IPS-18c (cell line): ENCODE measurements around the gene AKAP13.

Source experiments
- H3K4me3 ChIP-seq: 2 replicates; pipeline ENCODE4 v1.7.0; 2013; ENCODE audit warnings: low read depth, mild to moderate bottlenecking, low read length, moderate library complexity; ENCODE audit not compliant: insufficient read depth
- H3K9me3 ChIP-seq: one replicate; pipeline ENCODE4 v1.6.1; 2013; ENCODE audit warnings: mild to moderate bottlenecking, low read length, moderate library complexity; ENCODE audit not compliant: control insufficient read depth, insufficient read depth

Gene AKAP13

DNA sequence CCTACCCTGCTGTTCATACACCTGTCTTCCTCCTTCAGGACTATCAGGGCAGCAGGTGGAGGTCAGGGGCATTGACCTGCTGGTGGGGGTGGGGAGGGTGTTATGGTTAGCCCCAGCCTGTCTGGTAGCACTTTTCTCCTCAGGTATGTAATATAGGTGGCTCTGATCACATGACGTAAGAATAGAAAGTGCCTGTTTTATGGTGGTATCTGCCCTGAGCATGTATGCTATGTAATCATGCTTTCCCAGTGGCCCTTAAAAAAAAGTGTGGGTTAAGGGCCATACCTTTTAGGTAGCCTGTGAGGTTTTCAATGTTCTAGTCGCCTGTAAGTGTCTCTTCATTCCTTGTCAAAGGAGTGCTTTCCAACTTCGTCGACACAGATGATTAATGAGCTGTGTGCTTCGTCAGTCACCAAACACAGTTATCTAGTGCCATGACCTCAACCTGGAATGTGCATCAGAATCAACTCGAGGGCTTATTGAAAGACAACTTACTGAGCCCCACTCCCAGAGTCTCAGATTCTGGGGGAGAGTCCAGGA is 328.1 kb downstream of the AKAP13 start:
- Histone ChIP-seq H3K9me3 (no peaks in the 10 kb centered on the region), H3K4me3 (no peak overlapping the region)

DNA sequence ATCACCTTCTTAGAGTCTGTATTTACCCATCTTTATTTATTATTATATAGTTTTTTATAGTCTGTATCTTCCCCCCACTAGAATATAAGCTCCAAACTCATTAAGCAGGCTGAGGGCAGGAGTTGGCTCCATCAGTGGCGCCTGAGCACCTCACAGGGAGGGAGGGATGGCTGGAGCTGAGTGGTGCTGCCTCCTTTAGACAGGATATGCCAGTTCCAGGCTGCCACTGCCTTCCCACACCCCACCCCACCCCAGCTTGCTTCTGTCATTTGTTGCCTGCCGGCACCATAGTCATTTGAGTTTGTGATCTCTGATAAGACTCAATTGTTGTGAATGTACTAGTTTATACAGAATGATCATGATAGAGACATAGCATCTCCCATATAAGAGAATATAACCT is 328.8 kb downstream of the AKAP13 start:
- H3K4me3 ChIP-seq: no peak overlapping the region
- no peaks in the 10 kb centered on the region for H3K9me3 ChIP-seq

GRCh38 chr15:85710340-85710842 is 330.0 kb downstream of the AKAP13 start:
- no peaks in the 10 kb centered on the region for H3K9me3 ChIP-seq

DNA sequence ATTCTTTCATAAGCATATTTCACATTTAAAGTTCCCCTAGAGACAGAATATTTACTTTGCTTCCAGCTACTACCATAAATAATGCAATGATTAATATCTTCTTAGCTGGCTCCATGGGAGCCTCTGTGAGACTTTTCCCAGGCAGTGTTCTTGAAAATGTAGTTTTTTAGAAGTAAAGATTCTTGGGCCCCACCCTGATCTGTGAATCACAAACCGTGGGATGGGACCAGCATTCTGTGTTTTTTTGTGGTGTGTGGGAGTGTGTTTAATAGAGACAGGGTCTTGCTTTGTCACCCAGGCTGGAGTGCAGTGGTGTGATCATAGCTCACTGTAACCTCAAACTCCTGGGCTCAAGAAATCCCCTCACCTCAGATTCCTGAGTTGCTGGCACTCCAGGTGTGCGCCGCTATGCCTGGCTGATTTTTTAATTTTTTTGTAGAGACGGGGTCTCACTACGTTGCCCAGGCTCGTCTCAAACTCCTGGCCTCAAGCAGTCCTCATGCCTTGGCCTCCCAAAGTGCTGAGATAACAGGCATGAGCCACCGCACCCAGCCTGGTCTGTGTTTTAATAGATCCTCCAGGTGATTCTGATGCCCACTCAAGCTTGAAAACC is 331.3 kb downstream of the AKAP13 start:
- no peaks in the 10 kb centered on the region for H3K9me3 ChIP-seq

More at GRCh38 chr15:85710340-85710842, 330.0 kb downstream of the AKAP13 start:
- no peak overlapping the region for H3K4me3 ChIP-seq

GRCh38 chr15:85716261-85716660 is 335.9 kb downstream of the AKAP13 start:
- no peak overlapping the region for H3K4me3 ChIP-seq
- no peaks in the 10 kb centered on the region for H3K9me3 ChIP-seq

More for the DNA sequence above, 331.3 kb downstream of the AKAP13 start:
- H3K4me3 ChIP-seq: no peak overlapping the region

DNA sequence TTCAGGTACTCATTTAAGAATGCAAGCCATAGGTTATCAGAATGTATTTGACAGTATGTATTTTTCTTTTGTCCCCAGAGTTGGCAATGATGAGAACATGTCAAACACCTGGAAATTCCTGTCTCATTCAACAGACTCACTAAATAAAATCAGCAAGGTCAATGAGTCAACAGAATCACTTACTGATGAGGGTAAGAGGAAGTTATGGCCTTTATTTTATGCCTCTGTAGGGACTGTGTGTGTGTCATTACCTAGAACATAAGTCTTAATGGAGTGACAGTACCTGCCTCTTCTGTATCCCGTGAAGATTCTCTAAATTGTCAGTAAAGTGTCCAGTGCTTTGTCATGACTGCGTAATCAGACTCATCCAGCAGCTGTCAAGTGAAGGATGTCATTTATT is 336.8 kb downstream of the AKAP13 start:
- no peak overlapping the region for H3K4me3 ChIP-seq
- no peaks in the 10 kb centered on the region for H3K9me3 ChIP-seq

DNA sequence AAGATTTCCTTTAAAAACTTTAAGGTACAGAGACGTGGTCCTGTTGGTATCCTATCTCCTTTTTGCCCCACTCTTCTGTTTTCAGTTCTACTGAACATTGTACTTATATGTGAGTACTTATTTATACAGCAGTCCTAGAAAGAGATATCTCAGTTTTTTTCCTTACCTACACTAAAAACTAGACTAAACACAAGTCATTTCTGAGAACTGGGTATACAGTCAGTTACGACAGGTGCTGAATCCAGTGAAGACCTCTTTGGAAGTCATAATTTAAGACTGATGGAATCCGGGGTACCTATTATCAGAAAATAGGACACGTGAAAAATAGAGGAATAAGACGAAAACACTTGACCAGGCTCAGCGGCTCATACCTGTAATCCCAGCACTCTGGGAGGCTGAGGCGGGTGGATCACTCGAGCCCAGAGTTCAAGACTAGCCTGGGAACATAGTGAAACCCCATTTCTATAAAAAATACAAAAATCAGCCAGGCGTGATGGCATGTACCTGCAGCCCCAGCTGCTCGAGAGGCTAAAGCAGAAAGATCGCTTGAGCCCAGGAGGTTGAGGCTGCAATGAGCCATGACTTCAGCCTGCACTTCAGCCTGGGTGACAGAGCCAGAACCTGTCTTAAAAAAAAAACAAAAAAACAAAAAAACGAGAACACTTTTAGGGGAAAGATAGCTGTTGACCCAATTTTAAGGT is 338.0 kb downstream of the AKAP13 start:
- no peaks in the 10 kb centered on the region for H3K9me3 ChIP-seq

DNA sequence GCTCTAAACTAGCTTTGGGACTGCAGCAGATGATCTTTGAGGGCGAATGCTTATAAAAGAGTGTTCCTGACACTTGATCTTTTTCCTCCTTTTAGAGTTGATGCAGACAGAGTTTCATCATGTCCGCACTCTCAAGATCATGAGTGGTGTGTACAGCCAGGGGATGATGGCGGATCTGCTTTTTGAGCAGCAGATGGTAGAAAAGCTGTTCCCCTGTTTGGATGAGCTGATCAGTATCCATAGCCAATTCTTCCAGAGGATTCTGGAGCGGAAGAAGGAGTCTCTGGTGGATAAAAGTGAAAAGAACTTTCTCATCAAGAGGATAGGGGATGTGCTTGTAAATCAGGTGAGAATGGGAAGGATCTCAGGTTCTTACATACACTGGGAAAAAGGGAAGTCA is 338.6 kb downstream of the AKAP13 start:
- no peaks in the 10 kb centered on the region for H3K9me3 ChIP-seq
- no peak overlapping the region for H3K4me3 ChIP-seq

More for the DNA sequence above, 338.0 kb downstream of the AKAP13 start:
- no peak overlapping the region for H3K4me3 ChIP-seq

DNA sequence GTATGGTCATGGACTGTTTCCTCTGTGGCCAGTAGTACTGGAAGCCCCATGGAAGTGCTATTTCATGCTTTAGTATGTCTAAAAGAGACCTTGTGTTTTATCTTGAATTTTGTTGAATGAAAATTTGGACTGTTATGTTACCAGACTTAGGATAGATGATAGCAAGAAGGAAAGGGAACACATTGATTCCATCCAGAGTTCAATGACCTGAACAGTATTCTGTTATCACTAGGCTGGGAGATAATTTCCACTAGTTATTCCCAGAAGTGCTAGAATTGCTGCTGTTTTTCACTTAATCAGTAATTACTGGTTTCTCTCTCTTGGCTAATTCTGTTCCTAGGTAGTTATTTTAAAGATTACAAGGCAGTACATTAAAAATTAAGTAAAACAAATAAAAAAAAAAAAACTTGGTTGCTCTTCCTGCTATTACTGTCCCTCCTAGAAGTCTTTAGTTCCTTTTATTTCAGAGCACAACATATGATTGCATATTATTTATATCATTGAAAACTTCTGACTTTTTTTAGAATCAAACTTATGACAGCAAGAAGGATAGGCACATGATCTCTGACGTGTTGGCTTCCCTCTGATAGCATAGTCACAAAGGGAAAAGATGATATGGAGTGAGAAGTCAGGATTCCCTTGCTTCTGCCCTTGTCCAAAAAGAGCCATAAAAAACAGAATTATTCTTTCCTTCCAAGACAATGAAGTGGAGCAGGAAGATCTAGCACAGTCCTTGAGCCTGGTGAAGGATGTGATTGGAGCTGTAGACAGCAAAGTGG is 342.2 kb downstream of the AKAP13 start:
- H3K4me3 ChIP-seq: no peak overlapping the region
- H3K9me3 ChIP-seq: no peaks in the 10 kb centered on the region

- H3K4me3 ChIP-seq: no peak overlapping the region
- H3K9me3 ChIP-seq: no peaks in the 10 kb centered on the region
Observed at GRCh38 chr15:85723960-85724945, 343.9 kb downstream of the AKAP13 start.

DNA sequence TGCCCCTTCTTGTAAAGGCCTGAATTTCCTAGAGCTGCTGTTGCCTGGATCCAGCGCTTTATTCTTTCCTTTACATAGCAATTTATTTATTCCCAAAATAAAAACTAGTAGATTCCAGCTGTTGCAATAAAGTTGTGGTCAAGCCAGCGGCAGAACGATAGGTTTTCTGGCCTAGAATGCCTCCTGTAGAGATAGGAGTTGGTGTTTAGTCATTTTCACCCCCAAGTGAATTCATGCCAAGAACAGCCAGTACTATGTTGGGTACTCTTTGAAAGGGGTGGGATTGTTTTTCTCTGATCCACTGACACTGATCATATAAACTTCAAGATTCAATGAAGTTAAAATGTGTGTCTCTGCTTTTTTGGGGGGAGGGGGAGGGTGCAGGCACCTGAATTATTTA is 344.6 kb downstream of the AKAP13 start:
- no peaks in the 10 kb centered on the region for H3K9me3 ChIP-seq
- H3K4me3 ChIP-seq: no peak overlapping the region

DNA sequence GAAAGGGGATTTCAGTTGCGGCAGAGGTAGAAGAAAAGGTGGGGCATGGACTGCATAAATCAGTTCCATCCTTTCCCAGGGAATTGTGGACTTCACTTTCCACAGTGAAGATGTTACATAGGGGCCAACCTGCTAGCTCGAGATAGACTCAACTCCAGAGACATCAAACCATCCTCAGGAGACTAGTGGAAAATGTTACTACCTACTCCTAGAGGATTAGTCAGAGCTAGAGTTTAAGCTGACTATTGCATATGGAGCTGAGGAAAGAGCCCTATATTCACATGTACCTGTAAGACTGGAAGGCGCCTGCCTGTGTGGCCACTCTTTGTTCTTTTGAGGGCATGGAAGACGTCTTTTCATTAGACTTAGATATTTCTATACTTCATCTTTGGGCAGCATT is 345.2 kb downstream of the AKAP13 start:
- Histone ChIP-seq H3K9me3 (no peaks in the 10 kb centered on the region), H3K4me3 (no peak overlapping the region)

- Histone ChIP-seq H3K4me3 (no peak overlapping the region), H3K9me3 (no peaks in the 10 kb centered on the region)
Observed at GRCh38 chr15:85726454-85726853, 346.1 kb downstream of the AKAP13 start.

DNA sequence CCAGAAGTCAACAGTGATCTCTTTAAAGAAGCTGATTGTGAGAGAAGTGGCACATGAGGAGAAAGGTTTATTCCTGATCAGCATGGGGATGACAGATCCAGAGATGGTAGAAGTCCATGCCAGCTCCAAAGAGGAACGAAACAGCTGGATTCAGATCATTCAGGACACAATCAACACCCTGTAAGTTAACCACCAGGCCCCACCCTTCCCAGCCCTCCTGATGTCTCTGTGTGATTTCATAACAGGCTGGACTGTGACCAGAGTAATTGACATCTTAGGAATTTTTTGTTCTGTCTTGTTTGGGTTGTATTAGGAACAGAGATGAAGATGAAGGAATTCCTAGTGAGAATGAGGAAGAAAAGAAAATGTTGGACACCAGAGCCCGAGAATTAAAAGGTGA is 346.7 kb downstream of the AKAP13 start:
- Histone ChIP-seq H3K9me3 (no peaks in the 10 kb centered on the region), H3K4me3 (no peak overlapping the region)

DNA sequence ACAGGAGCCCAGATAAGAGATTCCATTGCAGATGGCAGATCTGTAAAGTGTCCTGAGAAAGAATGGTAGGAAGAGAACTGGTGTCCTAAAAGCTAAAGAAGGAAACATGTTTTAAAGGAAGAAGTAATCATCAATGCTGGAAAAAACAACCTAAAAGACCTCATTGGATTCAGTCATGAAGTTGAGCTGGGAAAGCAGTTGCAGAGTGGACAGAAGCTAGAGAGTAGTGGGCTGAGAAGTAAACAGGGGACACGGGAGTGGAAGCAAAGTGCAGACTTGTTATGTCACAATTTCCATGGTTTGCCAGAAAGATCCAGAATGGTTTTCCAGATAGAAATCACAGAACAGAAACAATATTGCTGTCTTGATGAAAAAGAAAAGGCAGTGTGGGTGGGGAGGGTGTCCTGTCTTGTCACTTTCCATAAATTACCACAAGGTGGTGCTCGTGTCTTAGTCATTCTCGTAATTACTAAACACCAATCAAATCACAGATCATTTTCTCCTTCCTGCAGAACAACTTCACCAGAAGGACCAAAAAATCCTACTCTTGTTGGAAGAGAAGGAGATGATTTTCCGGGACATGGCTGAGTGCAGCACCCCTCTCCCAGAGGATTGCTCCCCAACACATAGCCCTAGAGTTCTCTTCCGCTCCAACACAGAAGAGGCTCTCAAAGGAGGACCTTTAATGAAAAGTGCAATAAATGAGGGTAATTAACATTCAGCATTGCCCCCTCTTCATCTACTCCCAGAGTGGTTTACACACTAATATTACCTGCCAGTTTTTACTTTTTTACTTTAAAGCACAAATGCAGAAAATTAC is 349.8 kb downstream of the AKAP13 start:
- Histone ChIP-seq H3K4me3 (no peak overlapping the region), H3K9me3 (no peaks in the 10 kb centered on the region)

DNA sequence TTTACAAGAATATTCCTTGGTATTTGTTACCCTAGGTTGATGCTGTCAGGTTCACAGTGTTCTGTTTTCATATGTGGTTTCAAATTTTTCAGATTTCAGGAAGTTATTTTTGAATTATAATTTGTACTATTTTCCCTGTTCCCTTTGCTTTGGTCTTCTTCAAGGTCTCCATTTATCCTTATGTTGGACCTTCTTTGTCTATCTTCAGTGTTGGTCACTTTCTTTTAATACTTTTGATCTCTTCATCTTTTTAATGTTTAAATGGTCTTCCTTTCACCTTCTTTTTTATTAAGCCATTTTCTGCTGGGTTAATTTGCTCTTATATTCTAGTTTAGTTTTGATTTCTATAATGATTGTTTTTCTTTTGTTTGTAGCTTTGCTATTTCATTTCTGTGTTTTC is 353.0 kb downstream of the AKAP13 start:
- H3K4me3 ChIP-seq: no peak overlapping the region
- no peaks in the 10 kb centered on the region for H3K9me3 ChIP-seq
